Thymus (tissue), 11 donors: ENCODE measurements around the gene LHFPL6. TPM values are rescaled to one million over a fixed set of nuclear protein-coding genes. Genes with fewer than 3 reads are reported as not detected.

ENCODE experiments used
- DNase-seq, 9 donors: peaks; one replicate each; pipeline ENCODE4 v3.0.0-alpha.2; 2013; ENCODE audit warnings: low spot score in 9 of 9, low read depth in 6 of 9, missing footprints in 1 of 9
- H3K27ac ChIP-seq, 2 donors: one replicate each; pipeline ENCODE4 v1.5.1; 2013; ENCODE audit warnings: control low read depth in 1 of 2, low read depth in 1 of 2, low read length in 1 of 2, mild to moderate bottlenecking in 1 of 2, moderate library complexity in 1 of 2
- H3K27me3 ChIP-seq, 2 donors: one replicate each; pipeline ENCODE4 v1.5.1; 2013; ENCODE audit warnings: low read length in 1 of 2; ENCODE audit not compliant: control insufficient read depth in 2 of 2, insufficient read depth in 1 of 2
- H3K36me3 ChIP-seq, 2 donors: one replicate each; pipeline ENCODE4 v1.5.1; 2013; ENCODE audit warnings: low read length in 1 of 2, mild to moderate bottlenecking in 1 of 2, moderate library complexity in 1 of 2; ENCODE audit not compliant: control insufficient read depth in 2 of 2, insufficient read depth in 2 of 2
- H3K4me1 ChIP-seq, 2 donors: one replicate each; pipeline ENCODE4 v1.5.1; 2013; ENCODE audit warnings: low read length in 2 of 2; ENCODE audit not compliant: control insufficient read depth in 2 of 2, insufficient read depth in 2 of 2
- H3K4me3 ChIP-seq, 2 donors: one replicate each; pipeline ENCODE4 v1.5.1; 2013; ENCODE audit warnings: low read length in 2 of 2, control low read depth in 1 of 2, mild to moderate bottlenecking in 1 of 2
- H3K9me3 ChIP-seq, 2 donors: one replicate each; pipeline ENCODE4 v1.5.1; 2013; ENCODE audit warnings: low read length in 1 of 2, mild to moderate bottlenecking in 1 of 2; ENCODE audit not compliant: control insufficient read depth in 2 of 2, insufficient read depth in 1 of 2
- WGBS: extraction: QIAGEN DNeasy Blood & Tissue Kit; methylation state at CpG from one replicate; pipeline ENCODE4 v1.1.7; 2013; 5-methylcytosine and 5-hydroxymethylcytosine counted together
- polyA plus RNA-seq: library from polyadenylated mRNA; stranded (reverse); fragments of 200-250 nt; gene quantifications from one replicate; pipeline ENCODE4 v1.2.3, GENCODE V29; 2013
- total RNA-seq: library from RNA; stranded (reverse); fragments of 120-200 nt; gene quantifications from one replicate; pipeline ENCODE4 v1.2.4, GENCODE V29; 2013
- donor health status: healthy.

The LHFPL6 gene
- total and polyA plus RNA-seq, 2 donors = 9.1 to 14.9 TPM

DNA sequence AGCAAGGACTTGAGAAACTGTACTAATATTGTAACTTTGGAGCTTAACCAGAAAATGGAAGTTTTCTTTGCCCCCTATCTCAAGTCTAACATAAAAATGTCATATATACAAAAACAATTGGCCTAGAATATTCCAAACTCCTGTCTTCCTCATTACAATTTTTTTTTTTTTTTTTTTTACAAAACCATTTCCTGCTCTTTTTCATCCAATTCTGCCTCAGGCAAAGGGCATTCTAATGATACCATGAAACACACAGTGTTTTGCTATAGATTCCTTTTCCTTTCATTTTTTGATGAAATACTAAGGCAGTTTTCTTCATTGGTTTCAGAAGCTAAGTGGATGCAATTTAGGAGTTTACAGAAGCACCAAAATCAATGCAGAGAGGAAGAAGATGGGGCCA lies 119.7 kb downstream of the LHFPL6 start:
- H3K9me3 ChIP-seq = no peaks in the 10 kb centered on the region
- H3K27me3 ChIP-seq = no peaks in the 10 kb centered on the region
- H3K27ac ChIP-seq = no peak overlapping the region
- no peak for DNase-seq
- H3K36me3 ChIP-seq = no peaks in the 10 kb centered on the region
- H3K4me3 ChIP-seq = no peak overlapping the region
- no peaks in the 10 kb centered on the region for H3K4me1 ChIP-seq

DNA sequence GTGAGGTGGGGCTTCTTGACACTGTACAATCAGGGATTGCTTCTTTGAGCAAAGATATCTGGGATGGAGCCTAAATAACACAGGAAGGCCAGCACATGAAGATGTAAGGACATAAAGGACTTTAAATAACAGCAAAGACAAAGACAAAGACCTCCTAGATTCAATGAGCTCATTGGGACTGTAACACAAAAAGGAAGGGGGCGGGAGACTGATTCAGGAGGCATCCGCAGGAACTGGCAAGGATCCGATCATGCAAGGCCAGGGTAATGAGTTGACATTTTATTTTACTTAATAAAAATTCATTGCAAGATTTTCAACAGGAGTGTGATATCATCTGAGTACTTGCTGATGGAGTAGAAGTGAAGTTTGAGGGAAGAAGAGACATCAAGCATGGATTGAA lies 121.5 kb downstream of the LHFPL6 start:
- H3K9me3 ChIP-seq = no peaks in the 10 kb centered on the region
- H3K36me3 ChIP-seq = no peaks in the 10 kb centered on the region
- H3K27me3 ChIP-seq = no peaks in the 10 kb centered on the region
- H3K27ac ChIP-seq = no peak overlapping the region
- 97% methylated on average over 3 of the region's 3 CpGs for WGBS
- H3K4me1 ChIP-seq = no peaks in the 10 kb centered on the region
- DNase-seq = no peak
- H3K4me3 ChIP-seq = no peak overlapping the region

DNA sequence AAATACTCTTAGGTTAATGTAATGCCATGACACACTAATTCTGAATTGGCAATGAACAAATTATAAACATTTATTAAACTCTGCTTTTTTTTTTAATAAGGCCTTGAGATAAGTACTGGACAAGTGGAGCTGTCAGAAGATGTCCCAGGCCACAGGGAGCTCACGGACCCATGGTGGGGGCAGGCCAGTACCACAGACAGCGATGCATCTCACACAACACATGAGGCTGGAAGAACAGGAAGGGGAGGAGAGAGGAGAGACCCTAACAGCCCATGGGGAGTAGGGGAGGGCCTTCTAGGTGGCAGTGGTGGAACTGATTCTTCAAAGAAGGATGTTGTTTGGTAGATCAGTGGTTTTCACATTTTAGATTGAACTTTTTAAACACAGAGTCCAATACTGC lies 128.4 kb downstream of the LHFPL6 start:
- WGBS = 93% methylated on average over 2 of the region's 2 CpGs
- Histone ChIP-seq H3K4me3 (no peak overlapping the region), H3K27me3 (no peaks in the 10 kb centered on the region), H3K27ac (no peak overlapping the region), H3K9me3 (no peaks in the 10 kb centered on the region), H3K4me1 (no peaks in the 10 kb centered on the region), H3K36me3 (no peaks in the 10 kb centered on the region)
- no peak for DNase-seq

DNA sequence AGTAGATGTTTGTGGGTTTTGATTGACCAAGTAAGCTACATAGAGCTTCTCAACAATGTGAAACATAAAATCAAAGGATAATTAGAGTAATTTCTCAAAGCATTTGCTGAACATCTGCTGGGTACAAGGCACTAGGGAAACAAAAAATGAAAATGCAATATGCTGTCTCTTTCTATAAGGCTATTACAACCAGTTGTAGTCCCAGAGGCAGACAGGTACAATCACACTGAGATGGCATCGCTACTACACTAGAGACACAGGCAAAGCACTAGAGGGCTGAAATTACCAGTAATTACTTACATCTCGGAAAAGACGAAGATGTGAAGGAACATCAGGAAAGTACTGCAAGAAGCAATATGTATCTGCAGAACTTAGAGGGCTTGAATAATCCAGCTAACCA lies 133.3 kb downstream of the LHFPL6 start:
- 98% methylated on average over 3 of the region's 3 CpGs for WGBS
- no peaks in the 10 kb centered on the region for H3K9me3 ChIP-seq
- H3K27me3 ChIP-seq = no peaks in the 10 kb centered on the region
- no peak for DNase-seq
- H3K4me1 ChIP-seq = no peaks in the 10 kb centered on the region
- no peak overlapping the region for H3K4me3 ChIP-seq
- H3K36me3 ChIP-seq = no peaks in the 10 kb centered on the region
- no peak overlapping the region for H3K27ac ChIP-seq

DNA sequence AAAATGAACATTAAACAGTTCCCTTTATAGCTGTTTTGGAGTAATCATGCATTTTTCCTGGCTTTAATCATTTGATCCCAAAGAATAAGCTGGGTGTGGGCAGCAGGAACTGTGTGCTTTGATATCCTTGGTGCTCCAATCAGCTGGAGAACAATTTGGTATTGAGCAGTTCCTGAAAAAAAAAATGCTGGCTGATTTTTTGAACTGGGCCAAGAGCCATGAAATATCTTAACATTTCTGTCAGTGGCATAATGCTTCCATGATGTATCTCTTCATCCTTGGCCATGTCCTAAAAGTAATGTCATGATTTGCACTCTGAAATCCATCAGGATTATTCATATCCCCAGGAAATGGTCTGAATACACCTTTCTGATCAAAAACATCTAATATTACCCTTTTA lies 134.7 kb downstream of the LHFPL6 start:
- Histone ChIP-seq H3K27me3 (no peaks in the 10 kb centered on the region), H3K4me3 (no peak overlapping the region), H3K36me3 (no peaks in the 10 kb centered on the region), H3K4me1 (no peaks in the 10 kb centered on the region), H3K9me3 (no peaks in the 10 kb centered on the region), H3K27ac (no peak overlapping the region)
- DNase-seq = no peak

DNA sequence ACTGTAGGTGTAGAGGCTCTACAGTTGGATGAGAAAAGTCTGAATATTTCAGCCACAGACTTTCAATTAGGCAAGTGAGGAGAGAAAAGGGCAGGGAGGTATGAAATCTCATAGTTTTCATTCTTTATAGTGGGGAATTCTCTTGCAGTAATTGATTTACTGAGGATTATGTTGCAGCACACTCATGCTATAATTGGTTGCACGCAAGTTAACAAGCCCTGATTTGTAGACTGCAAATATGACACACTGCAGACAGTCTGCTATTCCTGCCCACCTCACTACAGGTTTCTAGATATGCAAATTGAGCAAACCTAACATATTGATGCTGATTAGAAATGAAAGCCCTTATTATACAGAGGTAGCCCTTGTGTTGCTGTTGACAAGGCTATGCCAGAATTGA lies 139.4 kb downstream of the LHFPL6 start:
- 97% methylated on average over 1 of the region's 1 CpG for WGBS
- H3K4me3 ChIP-seq = no peak overlapping the region
- no peaks in the 10 kb centered on the region for H3K36me3 ChIP-seq
- no peaks in the 10 kb centered on the region for H3K4me1 ChIP-seq
- no peak overlapping the region for H3K27ac ChIP-seq
- H3K9me3 ChIP-seq = no peaks in the 10 kb centered on the region
- no peaks in the 10 kb centered on the region for H3K27me3 ChIP-seq
- DNase-seq = no peak

DNA sequence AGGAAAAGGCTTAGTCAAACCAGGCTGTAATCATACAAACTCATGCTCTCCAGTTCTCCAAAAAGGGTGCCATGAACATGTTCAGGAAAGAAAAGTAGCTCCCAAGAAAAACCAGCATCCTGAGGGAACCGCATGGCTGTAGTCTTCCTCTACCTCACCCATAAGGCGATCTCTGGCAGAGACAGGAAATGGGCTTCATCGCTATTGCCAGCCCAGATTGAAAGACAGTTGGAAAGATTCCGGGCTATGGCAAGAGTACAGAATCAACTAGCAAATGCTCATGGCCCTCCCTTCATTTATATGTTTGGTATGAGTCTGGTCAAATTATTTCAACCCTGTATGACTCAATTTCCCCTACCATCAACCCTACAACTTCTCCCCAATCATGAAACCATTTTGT lies 140.1 kb downstream of the LHFPL6 start:
- Histone ChIP-seq H3K9me3 (no peaks in the 10 kb centered on the region), H3K4me3 (no peak overlapping the region), H3K27ac (no peak overlapping the region), H3K36me3 (no peaks in the 10 kb centered on the region), H3K4me1 (no peaks in the 10 kb centered on the region), H3K27me3 (no peaks in the 10 kb centered on the region)
- WGBS = 97% methylated on average over 4 of the region's 4 CpGs
- no peak for DNase-seq

DNA sequence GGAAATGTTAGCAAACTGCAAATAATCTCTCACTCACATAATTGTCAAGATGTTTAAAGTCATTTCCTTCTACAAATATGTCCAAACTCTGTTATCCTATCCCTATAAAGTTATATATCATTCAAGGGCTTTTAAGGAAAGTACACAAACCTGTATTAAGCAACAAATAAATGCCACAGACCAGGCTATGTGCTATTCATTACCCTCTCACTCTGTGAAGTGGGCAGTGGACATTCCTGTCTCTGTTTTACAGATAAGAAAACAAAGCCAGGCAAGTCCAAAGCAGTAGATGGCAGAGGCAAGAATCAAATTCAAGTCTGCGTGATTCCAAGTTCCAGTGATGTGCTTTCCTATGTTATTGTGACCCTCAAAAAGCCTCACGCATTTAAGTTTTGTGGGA lies 140.6 kb downstream of the LHFPL6 start:
- no peak overlapping the region for H3K27ac ChIP-seq
- DNase-seq = no peak
- H3K27me3 ChIP-seq = no peaks in the 10 kb centered on the region
- no peaks in the 10 kb centered on the region for H3K4me1 ChIP-seq
- no peaks in the 10 kb centered on the region for H3K36me3 ChIP-seq
- 95% methylated on average over 2 of the region's 2 CpGs for WGBS
- no peaks in the 10 kb centered on the region for H3K9me3 ChIP-seq
- no peak overlapping the region for H3K4me3 ChIP-seq

DNA sequence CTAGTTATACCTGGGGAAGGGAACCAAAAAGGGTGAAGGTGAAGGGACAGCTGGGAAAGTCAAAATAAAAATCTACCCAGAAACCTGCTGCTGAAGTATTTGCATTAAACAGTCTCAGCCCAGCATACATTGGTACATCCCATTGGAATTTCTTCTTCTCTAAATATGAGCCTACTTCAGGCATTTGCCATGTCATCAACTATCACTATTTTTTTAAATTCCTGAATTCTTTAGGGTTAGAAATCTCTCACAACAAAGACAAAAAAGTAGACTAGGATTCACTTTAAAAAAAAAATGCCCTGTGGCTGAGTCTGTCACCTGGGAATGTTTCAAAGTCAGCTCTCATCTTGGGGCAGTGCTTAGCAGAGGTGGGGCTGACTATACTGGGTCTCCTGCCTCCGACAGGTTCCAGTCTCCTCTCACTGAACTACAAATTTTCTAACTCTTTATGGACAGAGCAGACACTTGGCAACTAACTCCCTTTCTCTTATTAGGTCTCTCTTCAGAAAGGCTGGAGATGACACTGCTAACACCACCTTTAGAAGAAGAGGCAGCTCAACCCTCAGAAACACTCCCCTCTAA lies 141.2 kb downstream of the LHFPL6 start:
- WGBS = 90% methylated on average over 1 of the region's 1 CpG
- H3K4me3 ChIP-seq = no peak overlapping the region
- H3K9me3 ChIP-seq = no peaks in the 10 kb centered on the region
- H3K4me1 ChIP-seq = no peaks in the 10 kb centered on the region
- DNase-seq = no peak
- H3K27me3 ChIP-seq = no peaks in the 10 kb centered on the region
- no peaks in the 10 kb centered on the region for H3K36me3 ChIP-seq
- no peak overlapping the region for H3K27ac ChIP-seq

DNA sequence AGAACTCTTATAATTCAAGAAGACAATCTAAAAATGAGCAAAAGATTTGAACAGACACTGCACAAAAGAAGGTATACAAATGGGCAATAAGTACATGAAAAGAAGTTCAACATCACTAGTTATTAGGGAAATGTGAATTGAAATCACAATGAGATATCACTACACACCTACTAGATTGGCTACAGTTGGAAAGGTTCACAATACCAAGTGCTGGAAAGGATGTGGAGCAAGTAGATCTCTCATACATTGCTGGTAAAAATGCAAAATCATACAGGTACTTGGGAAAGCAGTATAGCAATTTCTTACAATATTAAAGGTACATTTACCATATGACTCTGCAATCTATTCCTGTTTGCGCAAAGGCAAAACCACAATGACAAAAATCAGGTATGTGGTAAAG lies 145.7 kb downstream of the LHFPL6 start:
- DNase-seq = no peak
- no peak overlapping the region for H3K27ac ChIP-seq
- H3K9me3 ChIP-seq = no peaks in the 10 kb centered on the region
- H3K4me1 ChIP-seq = peaks cover 0 to 3% of the 10 kb centered on the region in 2 donors
- no peaks in the 10 kb centered on the region for H3K36me3 ChIP-seq
- no peaks in the 10 kb centered on the region for H3K27me3 ChIP-seq
- no peak overlapping the region for H3K4me3 ChIP-seq
- 94% methylated on average over 1 of the region's 1 CpG for whole genome bisulfite sequencing
